SJSA1 (cell line): ENCODE measurements around the gene COPA. TPM values are rescaled to one million over a fixed set of nuclear protein-coding genes. Genes with fewer than 3 reads are reported as not detected.
"Not testable (repeated sequence)": the region's sequence is repeated elsewhere in the genome, so short reads cannot be mapped to it uniquely, and the experiment has no call there.

Experiments used
- DNase-seq, 2 experiments: peaks; one replicate each; pipeline ENCODE4 v3.0.0-alpha.2; 2015 to 2020; ENCODE audit warnings: low spot score in 2 of 2, low read depth in 1 of 2
- H3K27ac ChIP-seq: fragments of 250-450 bp; sonication (Bioruptor Pico); 2 replicates; pipeline ENCODE4 v1.5.1; 2020; ENCODE audit warnings: mild to moderate bottlenecking, moderate library complexity
- H3K27me3 ChIP-seq: fragments of 250-450 bp; sonication (Bioruptor Pico); replicated peaks from 2 replicates; pipeline ENCODE4 v1.5.1; 2020; ENCODE audit warnings: mild to moderate bottlenecking, moderate library complexity
- H3K36me3 ChIP-seq: fragments of 250-450 bp; sonication (Bioruptor Pico); 2 replicates; pipeline ENCODE4 v1.5.1; 2020; ENCODE audit warnings: mild to moderate bottlenecking
- H3K4me1 ChIP-seq: fragments of 250-450 bp; sonication (Bioruptor Pico); replicated peaks from 2 replicates; pipeline ENCODE4 v1.6.1; 2021; ENCODE audit warnings: mild to moderate bottlenecking
- H3K4me3 ChIP-seq: fragments of 250-450 bp; sonication (Bioruptor Pico); 2 replicates; pipeline ENCODE4 v1.5.1; 2020; ENCODE audit warnings: mild to moderate bottlenecking
- H3K9me3 ChIP-seq: fragments of 250-450 bp; sonication (Bioruptor Pico); replicated peaks from 2 replicates; pipeline ENCODE4 v1.5.1; 2020; ENCODE audit warnings: mild to moderate bottlenecking
- total RNA-seq: library from RNA; depleted of rRNA; stranded (reverse); fragments of >200 nt; shearing (Covaris generic); gene quantifications from 2 replicates; pipeline ENCODE4 v1.2.3, GENCODE V29; 2014; rRNA removed

The COPA gene
- 162 and 191 TPM in 2 replicates for total RNA-seq

- H3K4me3 ChIP-seq, result peak within 1 kb of the TSS; percentile 73
- no peaks in the 10 kb centered on the region for H3K27me3 ChIP-seq
- peaks cover 76% of the 10 kb centered on the region for H3K36me3 ChIP-seq
- peak; percentile 94 to 95 for DNase-seq
- peak within 1 kb of the TSS; percentile 78 for H3K27ac ChIP-seq
- peaks cover 13% of the 10 kb centered on the region for H3K4me1 ChIP-seq
- H3K9me3 ChIP-seq, result no peaks in the 10 kb centered on the region
Observed at GRCh38 chr1:160342953-160343869, at the start of gene COPA, which contains the start of gene NCSTN. Gene COPA, minus strand, starts transcription at chr1:160343250. Its CDS starts 80 bp downstream, at chr1:160343170. Gene NCSTN, plus strand, starts transcription at chr1:160343383. Its CDS starts 14 bp downstream, at chr1:160343397.

DNA sequence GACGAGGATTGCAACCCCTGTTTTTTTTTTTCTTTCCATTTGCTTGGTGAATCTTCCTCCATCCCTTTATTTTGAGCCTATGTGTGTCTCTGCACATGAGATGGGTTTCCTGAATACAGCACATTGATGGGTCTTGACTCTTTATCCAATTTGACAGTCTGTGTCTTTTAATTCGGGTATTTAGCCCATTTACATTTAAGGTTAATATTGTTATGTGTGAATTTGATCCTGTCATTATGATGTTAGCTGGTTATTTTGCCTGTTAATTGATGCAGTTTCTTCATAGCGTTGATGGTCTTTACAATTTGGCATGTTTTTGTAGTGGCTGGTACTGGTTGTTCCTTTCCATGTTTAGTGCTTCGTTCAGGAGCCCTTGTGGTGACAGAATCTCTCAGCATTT is 45.4 kb upstream of the COPA start:
- not testable (repeated sequence) for DNase-seq, H3K4me1 ChIP-seq, H3K9me3 ChIP-seq, H3K27me3 ChIP-seq, H3K36me3 ChIP-seq, H3K4me3 ChIP-seq, H3K27ac ChIP-seq

- H3K4me1 ChIP-seq, H3K9me3 ChIP-seq, H3K36me3 ChIP-seq, H3K4me3 ChIP-seq, DNase-seq, H3K27me3 ChIP-seq, H3K27ac ChIP-seq: not testable (repeated sequence)
Observed at GRCh38 chr1:160384812-160385211, 41.8 kb upstream of the COPA start.

DNA sequence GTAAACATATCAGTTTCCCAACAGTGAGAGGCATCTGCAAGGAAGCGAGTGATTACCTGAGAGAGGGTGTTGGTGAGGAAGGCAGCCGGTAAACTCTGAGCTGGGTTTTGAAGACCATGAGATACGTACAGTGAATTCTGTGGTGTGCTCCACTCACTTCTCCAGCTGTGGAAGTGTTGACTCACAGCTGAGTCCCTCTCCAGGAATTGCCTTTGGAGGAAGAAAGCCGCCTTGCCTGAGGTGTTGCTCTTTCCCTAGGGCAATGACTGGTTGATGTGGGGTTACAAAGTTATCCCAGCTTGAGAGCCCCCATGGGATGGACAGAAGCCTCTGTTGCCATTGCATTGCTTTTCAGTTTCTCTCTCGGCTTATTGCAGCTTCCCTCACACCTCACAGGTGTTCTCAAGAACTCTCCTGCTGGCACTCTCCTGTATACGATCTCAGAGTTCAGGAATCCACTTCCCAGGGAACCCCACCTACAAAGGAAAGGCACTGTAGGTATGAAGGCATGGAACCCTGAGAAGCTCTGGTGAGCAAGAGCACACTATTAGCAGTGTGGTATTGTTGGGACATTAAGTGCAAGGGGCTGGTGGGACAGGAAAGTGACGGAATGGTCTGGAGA is 34.6 kb upstream of the COPA start:
- peak in 1 of 2 experiments; percentile 44 for DNase-seq
- H3K4me3 ChIP-seq, result no peak overlapping the region
- peaks cover 24% of the 10 kb centered on the region for H3K4me1 ChIP-seq
- no peaks in the 10 kb centered on the region for H3K36me3 ChIP-seq
- H3K27ac ChIP-seq, result no peak overlapping the region
- H3K27me3 ChIP-seq, result no peaks in the 10 kb centered on the region
- no peaks in the 10 kb centered on the region for H3K9me3 ChIP-seq

GRCh38 chr1:160376525-160377131 is 33.6 kb upstream of the COPA start:
- Histone ChIP-seq H3K27me3 (no peaks in the 10 kb centered on the region), H3K9me3 (no peaks in the 10 kb centered on the region), H3K4me3 (no peak overlapping the region), H3K4me1 (peaks cover 24% of the 10 kb centered on the region), H3K36me3 (no peaks in the 10 kb centered on the region), H3K27ac (no peak overlapping the region)
- peak; percentile 45 to 60 for DNase-seq

- no peaks in the 10 kb centered on the region for H3K27me3 ChIP-seq
- peaks cover 24% of the 10 kb centered on the region for H3K4me1 ChIP-seq
- peak; percentile 56 to 65 for DNase-seq
- no peaks in the 10 kb centered on the region for H3K9me3 ChIP-seq
- H3K4me3 ChIP-seq, result no peak overlapping the region
- no peaks in the 10 kb centered on the region for H3K36me3 ChIP-seq
- peak overlapping the region; percentile 11; the same call in 1 of the 2 replicates for H3K27ac ChIP-seq
Observed at GRCh38 chr1:160375788-160376524, 32.9 kb upstream of the COPA start.

DNA sequence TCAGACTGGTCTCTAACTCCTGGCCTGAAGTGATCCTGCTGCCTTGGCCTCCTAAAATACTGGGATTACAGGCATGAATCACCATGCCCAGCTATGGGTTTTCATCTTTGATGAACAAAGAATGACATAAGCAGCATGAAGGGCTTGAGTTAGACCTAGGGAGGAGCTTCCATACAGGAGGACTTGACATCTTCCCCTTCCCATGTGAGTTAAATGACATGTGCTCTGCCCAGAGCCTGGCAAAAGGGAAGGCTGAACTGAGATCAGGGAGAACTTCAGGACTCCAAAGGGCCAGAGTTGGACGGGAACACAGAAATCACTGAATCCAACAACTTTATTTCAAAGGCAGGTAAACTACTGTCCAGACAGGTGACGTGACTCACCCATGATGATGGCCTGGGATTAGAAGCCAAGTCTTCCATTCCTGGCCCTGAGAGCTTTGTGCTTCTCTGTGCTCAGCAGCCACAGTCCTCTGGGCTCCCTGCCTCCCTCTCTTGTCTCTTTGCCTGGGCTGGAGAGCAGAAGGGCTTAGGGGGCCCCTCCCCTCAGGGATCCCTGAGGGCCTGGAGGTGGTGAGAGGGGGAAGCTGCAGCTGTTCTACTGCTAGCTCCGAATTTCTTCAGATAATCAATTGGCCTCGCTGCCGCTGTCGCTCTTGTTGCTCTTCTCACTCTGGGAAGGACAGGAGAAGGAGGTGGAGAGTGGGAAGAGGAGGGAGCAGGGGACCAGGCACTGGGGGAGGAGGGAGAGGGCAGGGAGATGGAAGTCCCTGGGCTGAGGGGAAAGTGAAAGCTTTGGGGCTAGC is 31.5 kb upstream of the COPA start:
- no peak overlapping the region for H3K4me3 ChIP-seq
- H3K4me1 ChIP-seq, result peaks cover 24% of the 10 kb centered on the region
- no peak overlapping the region for H3K27ac ChIP-seq
- H3K9me3 ChIP-seq, result no peaks in the 10 kb centered on the region
- H3K27me3 ChIP-seq, result no peaks in the 10 kb centered on the region; the same call in 1 of the 2 replicates
- peak in 1 of 2 experiments; percentile 26 for DNase-seq
- H3K36me3 ChIP-seq, result no peaks in the 10 kb centered on the region

GRCh38 chr1:160373696-160374095 is 30.6 kb upstream of the COPA start:
- H3K27ac ChIP-seq, result no peak overlapping the region
- peak in 1 of 2 experiments; percentile 14 for DNase-seq
- no peaks in the 10 kb centered on the region for H3K9me3 ChIP-seq
- H3K4me3 ChIP-seq, result no peak overlapping the region
- peaks cover 24% of the 10 kb centered on the region for H3K4me1 ChIP-seq
- H3K27me3 ChIP-seq, result no peaks in the 10 kb centered on the region; the same call in 1 of the 2 replicates
- no peaks in the 10 kb centered on the region for H3K36me3 ChIP-seq

DNA sequence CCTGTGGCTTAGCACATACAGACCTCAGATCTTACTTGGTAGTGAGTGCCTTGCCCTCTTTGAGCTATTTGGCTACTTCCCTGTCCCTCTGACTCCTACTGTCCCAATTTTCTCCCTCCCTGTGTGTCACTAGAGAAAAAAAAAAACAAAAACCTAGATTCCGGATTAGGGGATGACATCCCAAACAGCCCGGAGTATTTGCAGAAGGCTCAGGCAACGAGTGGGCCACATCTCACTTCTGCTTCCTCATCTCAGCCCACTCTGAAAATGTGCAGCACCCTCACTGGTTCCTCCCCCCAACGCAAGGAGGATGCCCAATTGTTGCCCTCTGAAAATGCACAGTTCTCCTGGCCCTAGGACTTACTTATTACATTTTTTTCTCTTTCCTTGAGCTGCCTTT is 28.7 kb upstream of the COPA start:
- Histone ChIP-seq H3K4me1 (peaks cover 17% of the 10 kb centered on the region), H3K27ac (no peak overlapping the region), H3K36me3 (no peaks in the 10 kb centered on the region), H3K27me3 (no peaks in the 10 kb centered on the region; the same call in 1 of the 2 replicates), H3K9me3 (no peaks in the 10 kb centered on the region), H3K4me3 (no peak overlapping the region)
- peak in 1 of 2 experiments; percentile 14 for DNase-seq

DNA sequence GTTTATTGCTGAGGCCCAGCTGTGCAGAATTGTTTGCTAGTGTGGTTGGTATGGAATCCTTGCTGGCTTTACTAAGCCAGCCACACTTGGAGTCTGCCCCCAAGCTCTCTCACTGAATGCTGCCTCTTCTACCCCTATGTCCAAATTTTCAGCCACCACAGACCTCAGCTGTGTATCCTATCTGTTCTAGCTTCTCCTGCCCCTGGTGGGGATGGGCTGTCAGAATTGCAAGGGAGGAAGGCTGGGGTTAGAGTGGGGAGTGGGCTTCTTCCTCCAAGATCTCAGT is 28.2 kb upstream of the COPA start:
- H3K27me3 ChIP-seq, result no peaks in the 10 kb centered on the region; the same call in 1 of the 2 replicates
- H3K4me3 ChIP-seq, result no peak overlapping the region
- no peaks in the 10 kb centered on the region for H3K9me3 ChIP-seq
- DNase-seq, result peak in 1 of 2 experiments; percentile 30
- peaks cover 12% of the 10 kb centered on the region for H3K4me1 ChIP-seq
- H3K36me3 ChIP-seq, result no peaks in the 10 kb centered on the region
- no peak overlapping the region for H3K27ac ChIP-seq

DNA sequence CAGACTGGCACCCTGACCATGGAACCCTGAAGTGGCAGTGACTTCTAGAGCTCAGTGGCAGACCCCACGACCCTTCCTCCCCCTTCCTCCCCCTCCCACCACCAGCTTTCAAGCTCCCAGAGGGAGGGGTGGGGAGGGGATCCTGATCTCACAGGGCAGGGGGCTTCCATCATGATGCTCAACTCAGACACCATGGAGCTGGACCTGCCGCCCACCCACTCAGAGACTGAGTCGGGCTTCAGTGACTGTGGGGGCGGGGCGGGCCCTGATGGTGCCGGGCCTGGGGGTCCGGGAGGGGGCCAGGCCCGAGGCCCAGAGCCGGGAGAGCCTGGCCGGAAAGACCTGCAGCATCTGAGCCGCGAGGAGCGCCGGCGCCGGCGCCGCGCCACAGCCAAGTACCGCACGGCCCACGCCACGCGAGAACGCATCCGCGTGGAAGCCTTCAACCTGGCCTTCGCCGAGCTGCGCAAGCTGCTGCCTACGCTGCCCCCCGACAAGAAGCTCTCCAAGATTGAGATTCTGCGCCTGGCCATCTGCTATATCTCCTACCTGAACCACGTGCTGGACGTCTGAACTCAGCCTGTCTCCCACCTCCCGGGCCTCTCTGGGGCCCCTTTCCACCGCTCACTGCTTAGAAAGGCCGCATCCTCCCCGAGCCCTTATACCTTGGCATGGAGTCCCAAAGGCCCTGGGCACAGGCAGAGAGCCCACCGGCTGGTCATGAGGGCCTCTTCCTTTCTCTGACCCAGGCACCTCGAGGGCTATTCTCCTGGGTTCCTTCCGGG is 27.7 kb upstream of the COPA start:
- Histone ChIP-seq H3K9me3 (no peaks in the 10 kb centered on the region), H3K27me3 (no peaks in the 10 kb centered on the region; the same call in 1 of the 2 replicates), H3K27ac (no peak overlapping the region), H3K4me3 (no peak overlapping the region), H3K36me3 (no peaks in the 10 kb centered on the region), H3K4me1 (peaks cover 7% of the 10 kb centered on the region)
- peak in 1 of 2 experiments; percentile 30 for DNase-seq

- H3K27me3 ChIP-seq, result no peaks in the 10 kb centered on the region; the same call in 1 of the 2 replicates
- H3K27ac ChIP-seq, result no peak overlapping the region
- DNase-seq, result no peak
- H3K4me3 ChIP-seq, result no peak overlapping the region
- H3K4me1 ChIP-seq, result no peaks in the 10 kb centered on the region
- H3K9me3 ChIP-seq, result no peaks in the 10 kb centered on the region
- no peaks in the 10 kb centered on the region for H3K36me3 ChIP-seq
Observed at GRCh38 chr1:160369087-160369486, 26.0 kb upstream of the COPA start.
